Gastrocnemius medialis (tissue), 4 donors: ENCODE results near the gene CCDC50.

Experiments used
- POLR2A ChIP-seq, 2 donors: fragments of 450-650 bp; IDR thresholded peaks; one replicate each; pipeline ENCODE4 v1.6.1; 2017; ENCODE audit warnings: antibody characterized with exemption in 2 of 2, mild to moderate bottlenecking in 2 of 2, moderate library complexity in 2 of 2
- TF ChIP-seq, protein P1 (sequence below), 5 experiments: fragments of 450-650 bp in 3 of 5; fragments of 200-600 bp in 2 of 5; sonication (generic) in 2 of 5; IDR thresholded peaks in 4 of 5; conservative IDR thresholded peaks in 1 of 5; 1 replicate in 4 of 5; 2 replicates in 1 of 5; pipeline ENCODE4 v1.5.1; 2016 to 2019; ENCODE audit warnings: antibody characterized with exemption in 5 of 5, mild to moderate bottlenecking in 3 of 5, moderate library complexity in 3 of 5

DNA sequence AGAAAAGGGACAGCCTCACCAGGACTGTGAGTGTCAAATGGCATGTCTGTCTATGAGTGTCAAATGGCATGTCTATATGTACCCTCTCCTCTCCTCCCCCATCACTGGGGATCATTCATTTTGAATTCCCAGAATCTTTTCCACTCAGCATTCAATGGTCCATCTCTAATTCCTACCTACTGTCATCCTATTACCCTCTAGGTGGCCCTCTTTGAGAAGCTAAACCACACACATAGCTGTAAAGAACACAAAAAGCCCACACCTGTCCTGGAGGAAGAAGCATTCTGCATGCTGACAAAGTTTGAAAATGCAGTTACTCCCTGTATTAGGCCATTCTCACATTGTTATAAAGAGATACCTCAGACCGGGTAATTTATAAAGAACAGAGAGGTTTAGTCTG is 85.5 kb downstream of the CCDC50 start:
- TF ChIP-seq, protein P1, sequence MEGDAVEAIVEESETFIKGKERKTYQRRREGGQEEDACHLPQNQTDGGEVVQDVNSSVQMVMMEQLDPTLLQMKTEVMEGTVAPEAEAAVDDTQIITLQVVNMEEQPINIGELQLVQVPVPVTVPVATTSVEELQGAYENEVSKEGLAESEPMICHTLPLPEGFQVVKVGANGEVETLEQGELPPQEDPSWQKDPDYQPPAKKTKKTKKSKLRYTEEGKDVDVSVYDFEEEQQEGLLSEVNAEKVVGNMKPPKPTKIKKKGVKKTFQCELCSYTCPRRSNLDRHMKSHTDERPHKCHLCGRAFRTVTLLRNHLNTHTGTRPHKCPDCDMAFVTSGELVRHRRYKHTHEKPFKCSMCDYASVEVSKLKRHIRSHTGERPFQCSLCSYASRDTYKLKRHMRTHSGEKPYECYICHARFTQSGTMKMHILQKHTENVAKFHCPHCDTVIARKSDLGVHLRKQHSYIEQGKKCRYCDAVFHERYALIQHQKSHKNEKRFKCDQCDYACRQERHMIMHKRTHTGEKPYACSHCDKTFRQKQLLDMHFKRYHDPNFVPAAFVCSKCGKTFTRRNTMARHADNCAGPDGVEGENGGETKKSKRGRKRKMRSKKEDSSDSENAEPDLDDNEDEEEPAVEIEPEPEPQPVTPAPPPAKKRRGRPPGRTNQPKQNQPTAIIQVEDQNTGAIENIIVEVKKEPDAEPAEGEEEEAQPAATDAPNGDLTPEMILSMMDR (IDR thresholded peaks at IDR 0.05 in 4 of 5, conservative IDR thresholded peaks at IDR 0.05 in 1 of 5): no peak
- TF ChIP-seq POLR2A (IDR thresholded peaks at IDR 0.05): no peak
